ENCODE results near the gene HCLS1.

The HCLS1 gene, protein sequence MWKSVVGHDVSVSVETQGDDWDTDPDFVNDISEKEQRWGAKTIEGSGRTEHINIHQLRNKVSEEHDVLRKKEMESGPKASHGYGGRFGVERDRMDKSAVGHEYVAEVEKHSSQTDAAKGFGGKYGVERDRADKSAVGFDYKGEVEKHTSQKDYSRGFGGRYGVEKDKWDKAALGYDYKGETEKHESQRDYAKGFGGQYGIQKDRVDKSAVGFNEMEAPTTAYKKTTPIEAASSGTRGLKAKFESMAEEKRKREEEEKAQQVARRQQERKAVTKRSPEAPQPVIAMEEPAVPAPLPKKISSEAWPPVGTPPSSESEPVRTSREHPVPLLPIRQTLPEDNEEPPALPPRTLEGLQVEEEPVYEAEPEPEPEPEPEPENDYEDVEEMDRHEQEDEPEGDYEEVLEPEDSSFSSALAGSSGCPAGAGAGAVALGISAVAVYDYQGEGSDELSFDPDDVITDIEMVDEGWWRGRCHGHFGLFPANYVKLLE

DNA sequence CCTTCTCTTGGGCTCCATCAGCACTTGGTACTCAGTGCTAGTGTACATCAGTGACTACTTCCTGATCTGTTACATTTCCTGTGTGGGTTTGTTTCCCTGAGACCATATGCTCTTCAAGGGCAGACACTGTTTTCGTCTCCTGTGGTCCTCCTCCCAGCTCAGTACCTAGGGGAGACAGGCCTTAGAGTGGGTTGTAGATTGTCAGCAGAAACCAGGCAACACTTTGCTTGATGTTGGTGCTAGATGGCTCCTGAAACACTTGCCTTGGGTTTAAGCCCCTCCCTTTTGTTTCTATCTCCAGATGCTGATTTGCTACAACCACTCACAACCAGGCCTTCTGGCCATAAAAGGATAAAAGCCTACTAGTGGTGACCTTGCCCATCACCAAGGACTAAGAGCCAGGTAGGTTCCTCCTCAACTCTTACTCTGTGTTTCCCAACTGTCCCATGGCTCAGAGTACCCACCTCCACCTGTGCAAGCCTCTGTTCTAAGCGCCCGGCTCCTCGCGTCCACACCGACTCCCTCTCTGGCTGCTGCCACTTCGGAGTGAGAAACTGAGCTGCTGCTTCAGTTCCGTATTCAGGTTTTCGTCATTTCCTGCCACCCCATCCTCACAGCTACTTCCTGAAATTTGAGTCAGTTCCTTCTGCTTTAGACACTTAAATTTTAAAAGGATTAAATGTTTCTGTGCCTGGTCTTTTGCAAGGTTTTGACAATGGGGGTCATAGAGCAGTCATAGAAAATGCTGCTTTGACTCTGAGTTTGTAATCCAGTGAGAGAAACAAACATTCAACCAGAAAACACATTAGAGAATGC lies at the start of gene HCLS1:
Gene HCLS1, minus strand, starts transcription at position 548 of the 816 bp plus-strand sequence. CDS start 2,556 bp downstream, outside the sequence.
- H3K36me3 ChIP-seq (ENCODE audit: insufficient read depth, insufficient read length, low read length), result peaks cover 31% of the 10 kb centered on the region
- no peaks in the 10 kb centered on the region for H3K9me3 ChIP-seq (ENCODE audit: insufficient read depth, low read length)
- no peaks in the 10 kb centered on the region for H3K27me3 ChIP-seq (ENCODE audit: insufficient read depth, insufficient read length)
- TF ChIP-seq ZNF274 (IDR thresholded peaks at IDR 0.05; ENCODE audit: low read depth, low read length) (no peak), SUZ12 (IDR thresholded peaks at IDR 0.05; ENCODE audit: extremely low read depth, insufficient read depth, insufficient read length) (no peak), YY1 (IDR thresholded peaks at IDR 0.05; ENCODE audit: insufficient read depth, insufficient read length) (no peak)
- no peak for DNase-seq (ENCODE audit: low read depth, low spot score)
- no peaks in the 10 kb centered on the region for H3K4me1 ChIP-seq (ENCODE audit: insufficient read depth, insufficient read length)
- no peak within 1 kb of the TSS for H3K9ac ChIP-seq (ENCODE audit: insufficient read length, low read depth)
- H3K4me3 ChIP-seq (ENCODE audit: insufficient read length, low read depth), result no peak within 1 kb of the TSS

DNA sequence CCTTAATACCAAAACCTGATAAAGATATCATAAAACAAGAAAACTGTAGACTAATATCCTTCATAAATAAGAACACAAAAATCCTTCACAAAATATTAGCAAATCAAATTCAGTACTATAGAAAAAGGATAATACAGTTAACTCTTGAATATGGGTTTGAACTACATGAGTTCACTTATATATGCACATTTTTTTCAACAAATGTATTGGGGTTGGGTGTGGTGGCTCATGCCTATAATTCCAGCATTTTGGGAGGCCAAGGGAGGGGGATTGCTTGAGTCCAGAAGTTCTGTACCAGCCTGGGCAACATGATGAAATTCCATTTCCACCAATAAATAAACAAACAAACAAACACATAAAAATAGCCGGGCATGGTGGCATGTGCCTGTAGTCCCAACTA lies 49.6 kb upstream of the HCLS1 start:
- H3K27me3 ChIP-seq (ENCODE audit: insufficient read depth, insufficient read length), result no peaks in the 10 kb centered on the region
- no peak for TF ChIP-seq YY1 (IDR thresholded peaks at IDR 0.05; ENCODE audit: insufficient read depth, insufficient read length)
- no peak for TF ChIP-seq SUZ12 (IDR thresholded peaks at IDR 0.05; ENCODE audit: extremely low read depth, insufficient read depth, insufficient read length)
- TF ChIP-seq ZNF274 (IDR thresholded peaks at IDR 0.05; ENCODE audit: low read depth, low read length), result no peak
- H3K4me3 ChIP-seq (ENCODE audit: insufficient read length, low read depth), result no peak overlapping the region
- no peaks in the 10 kb centered on the region for H3K4me1 ChIP-seq (ENCODE audit: insufficient read depth, insufficient read length)
- no peaks in the 10 kb centered on the region for H3K9me3 ChIP-seq (ENCODE audit: insufficient read depth, low read length)
- no peak overlapping the region for H3K9ac ChIP-seq (ENCODE audit: insufficient read length, low read depth)
- peaks cover 29% of the 10 kb centered on the region for H3K36me3 ChIP-seq (ENCODE audit: insufficient read depth, insufficient read length, low read length)
- no peak for DNase-seq (ENCODE audit: low read depth, low spot score)

DNA sequence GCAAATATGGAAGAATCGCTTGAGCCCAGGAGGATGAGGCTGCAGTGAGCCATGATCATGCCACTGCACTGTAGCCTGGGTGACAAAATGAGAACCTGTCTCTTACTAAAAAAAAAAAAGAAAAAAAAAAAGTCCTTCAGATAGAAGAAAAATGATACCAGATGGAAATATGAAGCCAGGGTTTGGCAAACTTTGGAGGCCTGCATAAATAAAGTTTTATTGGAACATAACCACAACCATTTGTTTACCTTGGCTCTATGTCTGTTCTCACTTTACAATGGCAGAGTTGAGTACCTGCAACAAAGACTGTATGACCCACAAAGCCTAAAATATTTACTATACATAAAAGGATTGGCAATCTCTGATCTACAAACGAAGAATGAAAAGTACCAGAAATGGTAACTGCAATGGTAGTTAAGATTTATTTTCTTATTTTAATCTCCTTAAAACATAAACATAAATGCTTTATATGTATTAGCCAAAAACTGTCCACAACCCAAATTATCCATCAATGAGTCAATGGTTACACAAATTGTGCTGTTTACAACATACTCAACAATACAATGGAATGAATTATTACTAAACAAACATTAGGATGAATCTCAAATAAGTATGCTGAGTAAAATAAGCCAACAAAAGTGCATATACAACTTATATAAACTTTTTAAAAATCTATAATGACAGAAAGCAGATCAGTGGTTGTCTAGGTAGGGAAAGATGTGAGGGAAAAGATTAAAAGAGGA lies 47.0 kb upstream of the HCLS1 start:
- no peaks in the 10 kb centered on the region for H3K4me1 ChIP-seq (ENCODE audit: insufficient read depth, insufficient read length)
- H3K9ac ChIP-seq (ENCODE audit: insufficient read length, low read depth), result no peak overlapping the region
- peaks cover 14% of the 10 kb centered on the region for H3K36me3 ChIP-seq (ENCODE audit: insufficient read depth, insufficient read length, low read length)
- TF ChIP-seq SUZ12 (IDR thresholded peaks at IDR 0.05; ENCODE audit: extremely low read depth, insufficient read depth, insufficient read length), result no peak
- H3K9me3 ChIP-seq (ENCODE audit: insufficient read depth, low read length), result no peaks in the 10 kb centered on the region
- DNase-seq (ENCODE audit: low read depth, low spot score), result no peak
- no peak overlapping the region for H3K4me3 ChIP-seq (ENCODE audit: insufficient read length, low read depth)
- H3K27me3 ChIP-seq (ENCODE audit: insufficient read depth, insufficient read length), result no peaks in the 10 kb centered on the region

DNA sequence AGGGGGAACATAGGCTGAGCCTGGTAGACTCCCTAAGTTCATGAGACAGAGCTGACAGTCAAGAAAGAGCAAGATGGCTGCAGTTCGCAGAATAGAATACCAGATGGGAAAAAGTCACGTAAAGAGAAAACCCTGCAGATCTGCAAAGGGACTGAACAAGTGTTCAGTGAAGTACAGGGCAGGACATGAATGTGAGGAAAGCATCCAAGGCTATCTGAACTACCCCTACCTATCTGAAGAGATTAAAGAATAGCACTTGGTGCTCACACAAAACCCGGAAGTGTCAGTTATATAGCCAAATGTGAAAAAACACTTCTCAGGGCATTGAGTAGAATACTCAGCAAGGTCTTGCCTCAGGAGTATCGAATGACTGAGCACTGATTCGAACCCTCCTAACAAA lies 44.8 kb upstream of the HCLS1 start:
- peaks cover 25% of the 10 kb centered on the region for H3K36me3 ChIP-seq (ENCODE audit: insufficient read depth, insufficient read length, low read length)
- H3K27me3 ChIP-seq (ENCODE audit: insufficient read depth, insufficient read length), result no peaks in the 10 kb centered on the region
- H3K4me3 ChIP-seq (ENCODE audit: insufficient read length, low read depth), result no peak overlapping the region
- H3K9ac ChIP-seq (ENCODE audit: insufficient read length, low read depth), result no peak overlapping the region
- no peaks in the 10 kb centered on the region for H3K4me1 ChIP-seq (ENCODE audit: insufficient read depth, insufficient read length)
- TF ChIP-seq YY1 (IDR thresholded peaks at IDR 0.05; ENCODE audit: insufficient read depth, insufficient read length) (no peak), ZNF274 (IDR thresholded peaks at IDR 0.05; ENCODE audit: low read depth, low read length) (no peak), SUZ12 (IDR thresholded peaks at IDR 0.05; ENCODE audit: extremely low read depth, insufficient read depth, insufficient read length) (no peak)
- DNase-seq (ENCODE audit: low read depth, low spot score), result no peak
- H3K9me3 ChIP-seq (ENCODE audit: insufficient read depth, low read length), result no peaks in the 10 kb centered on the region

DNA sequence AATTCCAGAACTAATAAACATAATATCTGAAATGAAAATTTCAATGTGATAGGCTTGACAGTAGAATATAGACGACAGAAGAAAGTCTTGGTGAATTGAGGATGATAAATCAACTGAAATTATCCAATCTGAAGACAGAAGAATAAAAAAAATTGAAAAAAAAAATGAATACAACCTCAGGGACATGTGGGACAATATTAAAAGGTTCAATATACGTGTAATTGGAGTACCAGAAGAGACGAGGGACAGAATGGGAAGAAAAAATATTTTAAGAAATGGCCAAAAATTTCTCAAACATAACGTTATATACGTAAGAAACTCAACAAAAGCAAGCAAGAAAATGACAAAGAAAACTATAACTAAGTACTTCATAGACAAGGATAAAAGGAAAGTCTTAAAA lies 43.3 kb upstream of the HCLS1 start:
- no peaks in the 10 kb centered on the region for H3K4me1 ChIP-seq (ENCODE audit: insufficient read depth, insufficient read length)

DNA sequence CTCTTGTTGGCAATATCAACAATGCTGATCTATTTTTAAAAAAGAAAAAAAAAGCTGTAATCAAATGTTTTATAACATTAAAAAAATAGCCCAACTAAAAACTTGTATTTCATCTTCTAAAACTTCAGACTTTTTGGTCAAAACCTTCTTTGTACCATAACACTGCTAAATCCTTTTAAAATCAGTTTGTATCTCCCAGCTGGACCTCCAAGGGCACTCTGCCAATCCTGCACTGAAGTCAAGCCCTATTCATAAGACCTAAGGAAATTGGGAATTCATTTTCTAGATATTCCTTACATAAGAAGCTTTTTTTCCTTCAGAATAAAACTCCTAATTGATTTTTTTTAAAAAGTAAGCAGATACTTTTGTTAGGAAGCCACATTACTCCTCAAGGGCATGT lies 38.2 kb upstream of the HCLS1 start:
- Histone ChIP-seq H3K27me3 (ENCODE audit: insufficient read depth, insufficient read length) (no peaks in the 10 kb centered on the region), H3K9ac (ENCODE audit: insufficient read length, low read depth) (no peak overlapping the region), H3K9me3 (ENCODE audit: insufficient read depth, low read length) (no peaks in the 10 kb centered on the region), H3K36me3 (ENCODE audit: insufficient read depth, insufficient read length, low read length) (peaks cover 69% of the 10 kb centered on the region), H3K4me3 (ENCODE audit: insufficient read length, low read depth) (no peak overlapping the region), H3K4me1 (ENCODE audit: insufficient read depth, insufficient read length) (no peaks in the 10 kb centered on the region)
- TF ChIP-seq SUZ12 (IDR thresholded peaks at IDR 0.05; ENCODE audit: extremely low read depth, insufficient read depth, insufficient read length), result no peak
- TF ChIP-seq YY1 (IDR thresholded peaks at IDR 0.05; ENCODE audit: insufficient read depth, insufficient read length), result no peak
- no peak for TF ChIP-seq ZNF274 (IDR thresholded peaks at IDR 0.05; ENCODE audit: low read depth, low read length)
- DNase-seq (ENCODE audit: low read depth, low spot score), result no peak

More for the DNA sequence above, 43.3 kb upstream of the HCLS1 start:
- Histone ChIP-seq H3K4me3 (ENCODE audit: insufficient read length, low read depth) (no peak overlapping the region), H3K27me3 (ENCODE audit: insufficient read depth, insufficient read length) (no peaks in the 10 kb centered on the region), H3K36me3 (ENCODE audit: insufficient read depth, insufficient read length, low read length) (peaks cover 32% of the 10 kb centered on the region), H3K9ac (ENCODE audit: insufficient read length, low read depth) (no peak overlapping the region), H3K9me3 (ENCODE audit: insufficient read depth, low read length) (no peaks in the 10 kb centered on the region)
- no peak for TF ChIP-seq SUZ12 (IDR thresholded peaks at IDR 0.05; ENCODE audit: extremely low read depth, insufficient read depth, insufficient read length)
- no peak for TF ChIP-seq YY1 (IDR thresholded peaks at IDR 0.05; ENCODE audit: insufficient read depth, insufficient read length)
- TF ChIP-seq ZNF274 (IDR thresholded peaks at IDR 0.05; ENCODE audit: low read depth, low read length), result no peak
- no peak for DNase-seq (ENCODE audit: low read depth, low spot score)
